ENCODE data around the gene CHMP4A.

Gene CHMP4A

DNA sequence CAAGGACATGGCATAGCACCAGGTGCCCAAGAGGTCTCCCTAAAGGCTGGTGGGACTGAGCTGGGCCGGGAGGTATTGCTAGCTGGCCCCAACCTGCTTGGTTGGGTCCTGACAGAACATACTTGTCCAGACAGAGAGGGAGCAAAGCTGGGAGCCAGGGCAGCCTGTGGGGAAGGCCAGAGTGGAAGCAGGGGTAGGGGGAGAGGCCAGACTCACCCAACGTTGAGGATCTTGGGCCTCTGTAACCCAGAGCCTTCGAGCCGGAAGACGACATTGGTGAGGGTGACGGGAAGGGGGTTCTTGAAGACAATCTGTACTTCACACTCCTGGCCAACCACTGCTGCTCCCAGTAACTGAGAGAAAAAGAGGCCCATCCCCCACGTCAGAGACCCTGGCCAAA is 40.6 kb upstream of the CHMP4A start:
- TF ChIP-seq, protein P1, sequence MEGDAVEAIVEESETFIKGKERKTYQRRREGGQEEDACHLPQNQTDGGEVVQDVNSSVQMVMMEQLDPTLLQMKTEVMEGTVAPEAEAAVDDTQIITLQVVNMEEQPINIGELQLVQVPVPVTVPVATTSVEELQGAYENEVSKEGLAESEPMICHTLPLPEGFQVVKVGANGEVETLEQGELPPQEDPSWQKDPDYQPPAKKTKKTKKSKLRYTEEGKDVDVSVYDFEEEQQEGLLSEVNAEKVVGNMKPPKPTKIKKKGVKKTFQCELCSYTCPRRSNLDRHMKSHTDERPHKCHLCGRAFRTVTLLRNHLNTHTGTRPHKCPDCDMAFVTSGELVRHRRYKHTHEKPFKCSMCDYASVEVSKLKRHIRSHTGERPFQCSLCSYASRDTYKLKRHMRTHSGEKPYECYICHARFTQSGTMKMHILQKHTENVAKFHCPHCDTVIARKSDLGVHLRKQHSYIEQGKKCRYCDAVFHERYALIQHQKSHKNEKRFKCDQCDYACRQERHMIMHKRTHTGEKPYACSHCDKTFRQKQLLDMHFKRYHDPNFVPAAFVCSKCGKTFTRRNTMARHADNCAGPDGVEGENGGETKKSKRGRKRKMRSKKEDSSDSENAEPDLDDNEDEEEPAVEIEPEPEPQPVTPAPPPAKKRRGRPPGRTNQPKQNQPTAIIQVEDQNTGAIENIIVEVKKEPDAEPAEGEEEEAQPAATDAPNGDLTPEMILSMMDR (IDR thresholded peaks at IDR 0.05; ENCODE audit: control insufficient read depth, extremely low read depth, insufficient read depth) = no peak
- no peak for DNase-seq (ENCODE audit: low read depth)

DNA sequence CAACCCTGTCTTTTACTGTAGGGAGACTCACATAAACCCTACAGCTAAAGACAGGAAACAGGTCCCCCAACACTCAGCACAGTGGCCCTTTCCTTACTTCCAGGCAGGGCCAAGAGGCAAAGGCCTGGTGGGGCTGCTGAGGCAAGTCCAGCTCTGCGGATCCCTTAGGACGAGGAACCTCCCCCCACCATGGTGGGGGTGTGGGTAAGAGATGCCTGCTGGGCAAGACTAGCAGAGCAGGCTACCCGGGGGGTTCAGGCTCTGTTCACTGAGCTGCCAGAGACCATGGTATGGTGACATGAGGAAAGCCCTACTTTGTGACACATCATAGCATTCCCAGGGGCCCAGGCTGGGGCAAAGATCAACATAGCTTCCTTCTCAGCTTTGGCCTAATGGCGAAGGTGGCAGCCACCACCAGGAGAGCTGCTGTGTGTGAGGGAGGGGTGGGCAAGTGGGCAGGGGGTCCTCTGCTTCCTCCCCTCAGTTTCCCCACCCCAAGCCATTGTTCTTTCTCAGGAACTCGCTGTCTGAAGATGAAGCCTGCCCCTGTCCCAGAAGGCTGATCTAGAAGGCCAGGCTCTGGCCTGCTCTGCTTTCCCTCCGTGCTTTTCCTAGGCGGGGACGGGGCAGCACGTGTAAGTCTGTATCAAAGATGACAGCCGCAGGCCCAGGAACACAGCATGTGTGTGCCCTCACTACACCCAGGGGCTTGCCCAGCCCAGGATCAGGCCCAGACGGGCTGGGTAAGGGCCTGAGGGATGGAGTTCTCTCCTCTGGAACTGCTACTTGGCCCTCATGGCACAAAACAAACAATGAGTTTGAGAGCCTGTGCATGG is 39.2 kb upstream of the CHMP4A start:
- TF ChIP-seq, protein P1 (IDR thresholded peaks at IDR 0.05; ENCODE audit: control insufficient read depth, extremely low read depth, insufficient read depth) = no peak
- no peak overlapping the region for H3K4me3 ChIP-seq (ENCODE audit: low read depth, low read length)
- DNase-seq (ENCODE audit: low read depth) = no peak

More for the DNA sequence above, 40.6 kb upstream of the CHMP4A start:
- H3K4me3 ChIP-seq (ENCODE audit: low read depth, low read length) = no peak overlapping the region

DNA sequence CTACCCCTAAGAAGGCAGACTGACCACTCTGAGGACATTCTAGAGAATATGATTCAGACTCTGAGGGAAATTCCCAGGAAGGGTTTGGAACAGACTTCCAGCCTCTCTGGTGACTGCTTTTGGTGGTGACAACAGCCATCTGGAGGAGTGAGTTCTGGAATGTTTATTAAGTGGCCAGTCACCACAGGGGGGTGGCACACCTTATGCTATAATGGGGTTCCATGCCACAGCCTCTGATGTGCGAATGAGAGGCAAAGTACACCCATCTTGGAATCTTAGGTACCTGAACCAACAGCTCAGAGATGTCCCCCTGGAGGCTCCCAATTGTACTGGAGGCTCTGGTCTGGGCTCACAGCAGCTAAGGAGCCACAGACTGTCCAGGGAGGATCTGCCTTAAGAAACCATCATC is 38.6 kb upstream of the CHMP4A start:
- TF ChIP-seq, protein P1 (IDR thresholded peaks at IDR 0.05; ENCODE audit: control insufficient read depth, extremely low read depth, insufficient read depth) = no peak
- DNase-seq (ENCODE audit: low read depth) = no peak
- H3K4me3 ChIP-seq (ENCODE audit: low read depth, low read length) = no peak overlapping the region

DNA sequence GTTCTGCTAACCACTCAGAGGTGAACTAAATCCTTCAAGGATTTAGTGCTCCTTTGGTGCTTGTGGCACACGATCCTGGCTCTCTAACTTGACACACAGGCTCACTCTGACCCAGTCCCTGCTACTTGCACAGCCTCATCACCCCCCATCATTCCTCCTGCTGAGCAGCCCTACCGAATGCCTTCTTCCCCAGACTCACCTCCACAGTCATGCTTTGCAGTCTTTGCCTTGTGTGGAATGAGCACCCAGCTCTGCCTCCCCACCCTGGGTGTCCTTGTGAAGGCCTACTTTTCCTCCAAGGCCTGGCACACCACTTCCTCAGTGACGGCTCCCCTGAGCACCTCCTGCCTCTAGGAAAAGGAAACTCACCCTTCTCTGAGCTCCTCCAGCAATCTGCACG is 37.1 kb upstream of the CHMP4A start:
- DNase-seq (ENCODE audit: low read depth) = no peak
- TF ChIP-seq, protein P1 (IDR thresholded peaks at IDR 0.05; ENCODE audit: control insufficient read depth, extremely low read depth, insufficient read depth) = no peak

DNA sequence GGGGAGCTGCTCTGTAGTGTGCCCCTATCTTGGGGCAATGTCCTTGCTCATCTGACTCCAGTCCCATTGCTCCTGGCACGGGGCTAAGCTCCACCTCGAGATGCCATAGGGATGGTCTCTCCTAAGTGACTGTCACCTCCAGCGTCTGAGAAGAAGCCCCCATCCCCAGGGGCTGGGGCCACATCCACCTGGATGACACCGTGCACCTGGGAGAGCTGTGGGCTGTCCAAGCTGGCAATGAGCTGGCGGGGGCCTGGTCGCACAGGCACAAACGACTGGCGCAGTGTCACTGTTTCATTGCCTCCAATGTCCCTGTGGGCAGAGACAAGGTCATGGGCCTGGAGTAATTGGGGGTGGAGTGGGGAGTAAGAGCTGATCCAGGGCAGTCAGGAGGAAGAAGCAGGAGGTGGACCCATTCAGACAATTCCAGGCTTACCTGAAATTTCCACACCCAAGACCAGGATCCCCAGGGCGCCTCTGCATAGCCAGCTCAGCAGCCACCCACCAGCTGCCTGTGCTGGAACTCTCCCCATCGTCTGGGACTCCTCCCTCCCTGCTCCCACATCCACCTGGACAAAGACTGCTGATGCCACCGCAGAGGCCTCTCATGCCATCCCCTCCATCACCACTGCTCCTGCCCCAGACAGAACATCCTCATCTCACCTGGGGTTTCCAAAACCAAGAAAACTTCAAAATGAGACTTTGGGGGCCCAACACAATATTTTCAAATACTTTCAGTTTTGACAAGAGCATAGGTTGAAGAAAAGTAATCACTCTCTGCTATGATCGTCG is 36.1 kb upstream of the CHMP4A start:
- no peak overlapping the region for H3K4me3 ChIP-seq (ENCODE audit: low read depth, low read length)
- DNase-seq (ENCODE audit: low read depth) = no peak
- TF ChIP-seq, protein P1 (IDR thresholded peaks at IDR 0.05; ENCODE audit: control insufficient read depth, extremely low read depth, insufficient read depth) = no peak

More for the DNA sequence above, 37.1 kb upstream of the CHMP4A start:
- H3K4me3 ChIP-seq (ENCODE audit: low read depth, low read length) = no peak overlapping the region

DNA sequence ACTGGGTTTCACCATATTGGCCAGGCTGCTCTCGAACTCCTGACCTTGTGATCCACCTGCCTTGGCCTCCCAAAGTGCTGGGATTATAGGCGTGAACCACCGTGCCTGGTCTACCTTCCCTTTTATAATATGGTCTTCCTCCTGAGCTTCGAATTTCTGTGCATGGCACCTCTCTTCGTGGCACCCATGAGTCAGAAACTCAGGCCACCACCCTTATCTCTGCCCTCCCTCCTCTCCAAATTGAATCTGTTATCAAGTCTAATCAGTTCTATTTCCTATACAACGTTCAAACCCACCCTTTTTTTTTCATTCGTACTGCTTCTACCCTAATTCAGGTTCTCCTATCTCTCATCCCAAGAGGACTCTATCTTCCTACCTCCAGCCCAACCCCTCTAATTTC is 34.1 kb upstream of the CHMP4A start:
- TF ChIP-seq, protein P1 (IDR thresholded peaks at IDR 0.05; ENCODE audit: control insufficient read depth, extremely low read depth, insufficient read depth) = no peak
- no peak overlapping the region for H3K4me3 ChIP-seq (ENCODE audit: low read depth, low read length)
- DNase-seq (ENCODE audit: low read depth) = no peak

Data from LNCaP clone FGC (cell line).